ENCODE data around the gene PLSCR4.

- no peak for TF ChIP-seq CTCF (IDR thresholded peaks at IDR 0.05)
- no peak for TF ChIP-seq POLR2A (IDR thresholded peaks at IDR 0.05)
Measured at GRCh38 chr3:146172586-146172985, 78.3 kb downstream of the PLSCR4 start.

All from heart left ventricle (tissue), 13 donors.